COLO668 (cell line): ENCODE data around the gene SFT2D3.

ENCODE experiments used
- DNase-seq: peaks from one replicate; lab custom pipeline; 2025; ENCODE audit not compliant: unreplicated experiment; lab: John Stamatoyannopoulos, UW

The SFT2D3 gene

GRCh38 chr2:127706215-127706990 is 5.1 kb downstream of the SFT2D3 start:
- DNase-seq = no peak

- DNase-seq = no peak
These were observed 6.8 kb downstream of the SFT2D3 start for GRCh38 chr2:127707890-127708648.

GRCh38 chr2:127709336-127709735 is 8.0 kb downstream of the SFT2D3 start:
- no peak for DNase-seq

- DNase-seq = no peak
These were observed 11.7 kb downstream of the SFT2D3 start for GRCh38 chr2:127712999-127713398.

- DNase-seq = no peak
These were observed 12.3 kb downstream of the SFT2D3 start for GRCh38 chr2:127713562-127713961.

GRCh38 chr2:127715778-127716449 is 14.6 kb downstream of the SFT2D3 start:
- DNase-seq = no peak

- no peak for DNase-seq
These were observed 17.0 kb downstream of the SFT2D3 start for GRCh38 chr2:127718271-127718670.

- no peak for DNase-seq
These were observed 18.3 kb downstream of the SFT2D3 start for GRCh38 chr2:127719301-127720218.

GRCh38 chr2:127721311-127721977 is 20.1 kb downstream of the SFT2D3 start:
- no peak for DNase-seq

GRCh38 chr2:127721978-127722355 is 20.7 kb downstream of the SFT2D3 start:
- DNase-seq = no peak

GRCh38 chr2:127722807-127723206 is 21.5 kb downstream of the SFT2D3 start:
- DNase-seq = no peak

- DNase-seq = no peak
These were observed 25.0 kb downstream of the SFT2D3 start for GRCh38 chr2:127726158-127726880.

- DNase-seq = no peak
These were observed 32.0 kb downstream of the SFT2D3 start for GRCh38 chr2:127733113-127733815.

- DNase-seq = no peak
These were observed 32.7 kb downstream of the SFT2D3 start for GRCh38 chr2:127733816-127734537.

GRCh38 chr2:127735044-127735443 is 33.7 kb downstream of the SFT2D3 start:
- no peak for DNase-seq

GRCh38 chr2:127735537-127736399 is 34.5 kb downstream of the SFT2D3 start:
- DNase-seq = no peak

GRCh38 chr2:127737892-127738291 is 36.6 kb downstream of the SFT2D3 start:
- DNase-seq = no peak
